ENCODE measurements around the gene EQTN.

Gene EQTN

GRCh38 chr9:27297050-27297449, at the start of gene EQTN:
TSS of gene EQTN (minus strand) at chr9:27297150. CDS start at chr9:27297055, 95 bp downstream.
- H3K36me3 Mint-ChIP-seq (ENCODE audit: low read depth) = no peaks in the 10 kb centered on the region
- H3K27ac Mint-ChIP-seq = no peak within 1 kb of the TSS
- no peaks in the 10 kb centered on the region for H3K4me1 Mint-ChIP-seq
- peaks cover 3% of the 10 kb centered on the region for H3K27me3 Mint-ChIP-seq
- DNase-seq (no peak), ATAC-seq (no peak)
- H3K9me3 Mint-ChIP-seq = no peaks in the 10 kb centered on the region
- H3K4me3 Mint-ChIP-seq = no peak within 1 kb of the TSS

GRCh38 chr9:27344776-27345175, 47.8 kb upstream of the EQTN start:
- no peak overlapping the region for H3K4me3 Mint-ChIP-seq
- no peaks in the 10 kb centered on the region for H3K36me3 Mint-ChIP-seq (ENCODE audit: low read depth)
- ATAC-seq (no peak), DNase-seq (no peak)
- H3K4me1 Mint-ChIP-seq = peaks cover 5% of the 10 kb centered on the region
- H3K27me3 Mint-ChIP-seq = no peaks in the 10 kb centered on the region
- H3K9me3 Mint-ChIP-seq = no peaks in the 10 kb centered on the region
- H3K27ac Mint-ChIP-seq = no peak overlapping the region

GRCh38 chr9:27341545-27342294, 44.8 kb upstream of the EQTN start:
- Mint-ChIP-seq H3K27ac (no peak overlapping the region), H3K4me1 (no peaks in the 10 kb centered on the region), H3K4me3 (no peak overlapping the region), H3K9me3 (no peaks in the 10 kb centered on the region), H3K27me3 (no peaks in the 10 kb centered on the region), H3K36me3 (ENCODE audit: low read depth) (no peaks in the 10 kb centered on the region)
- DNase-seq = no peak
- no peak for ATAC-seq

- Mint-ChIP-seq H3K4me1 (no peaks in the 10 kb centered on the region), H3K27me3 (no peaks in the 10 kb centered on the region), H3K4me3 (no peak overlapping the region), H3K27ac (no peak overlapping the region), H3K9me3 (no peaks in the 10 kb centered on the region), H3K36me3 (ENCODE audit: low read depth) (no peaks in the 10 kb centered on the region)
- ATAC-seq = no peak
- DNase-seq = no peak
Measured at GRCh38 chr9:27340961-27341511, 44.1 kb upstream of the EQTN start.

GRCh38 chr9:27340285-27340674, 43.3 kb upstream of the EQTN start:
- no peak overlapping the region for H3K4me3 Mint-ChIP-seq

GRCh38 chr9:27339661-27340284, 42.8 kb upstream of the EQTN start:
- no peaks in the 10 kb centered on the region for H3K27me3 Mint-ChIP-seq
- H3K4me3 Mint-ChIP-seq = no peak overlapping the region
- no peaks in the 10 kb centered on the region for H3K9me3 Mint-ChIP-seq
- no peaks in the 10 kb centered on the region for H3K4me1 Mint-ChIP-seq
- H3K27ac Mint-ChIP-seq = no peak overlapping the region
- ATAC-seq (no peak), DNase-seq (no peak)
- H3K36me3 Mint-ChIP-seq (ENCODE audit: low read depth) = no peaks in the 10 kb centered on the region

More at GRCh38 chr9:27340285-27340674, 43.3 kb upstream of the EQTN start:
- H3K4me1 Mint-ChIP-seq = no peaks in the 10 kb centered on the region
- no peaks in the 10 kb centered on the region for H3K27me3 Mint-ChIP-seq
- DNase-seq (no peak), ATAC-seq (no peak)
- H3K36me3 Mint-ChIP-seq (ENCODE audit: low read depth) = no peaks in the 10 kb centered on the region
- H3K27ac Mint-ChIP-seq = no peak overlapping the region
- H3K9me3 Mint-ChIP-seq = no peaks in the 10 kb centered on the region

GRCh38 chr9:27338527-27338903, 41.6 kb upstream of the EQTN start:
- no peaks in the 10 kb centered on the region for H3K9me3 Mint-ChIP-seq
- H3K36me3 Mint-ChIP-seq (ENCODE audit: low read depth) = no peaks in the 10 kb centered on the region
- H3K27me3 Mint-ChIP-seq = no peaks in the 10 kb centered on the region
- H3K4me1 Mint-ChIP-seq = no peaks in the 10 kb centered on the region
- no peak overlapping the region for H3K4me3 Mint-ChIP-seq
- no peak overlapping the region for H3K27ac Mint-ChIP-seq
- ATAC-seq = no peak
- DNase-seq = no peak

GRCh38 chr9:27337833-27338526, 41.0 kb upstream of the EQTN start:
- no peak overlapping the region for H3K4me3 Mint-ChIP-seq
- H3K27me3 Mint-ChIP-seq = no peaks in the 10 kb centered on the region
- no peaks in the 10 kb centered on the region for H3K4me1 Mint-ChIP-seq
- ATAC-seq (no peak), DNase-seq (no peak)
- H3K27ac Mint-ChIP-seq = no peak overlapping the region
- H3K9me3 Mint-ChIP-seq = no peaks in the 10 kb centered on the region
- H3K36me3 Mint-ChIP-seq (ENCODE audit: low read depth) = no peaks in the 10 kb centered on the region

GRCh38 chr9:27337236-27337635, 40.3 kb upstream of the EQTN start:
- no peaks in the 10 kb centered on the region for H3K36me3 Mint-ChIP-seq (ENCODE audit: low read depth)
- H3K4me1 Mint-ChIP-seq = no peaks in the 10 kb centered on the region
- ATAC-seq = no peak
- no peak for DNase-seq
- H3K4me3 Mint-ChIP-seq = no peak overlapping the region
- no peaks in the 10 kb centered on the region for H3K9me3 Mint-ChIP-seq
- H3K27me3 Mint-ChIP-seq = no peaks in the 10 kb centered on the region
- no peak overlapping the region for H3K27ac Mint-ChIP-seq

- no peak for DNase-seq
- H3K36me3 Mint-ChIP-seq (ENCODE audit: low read depth) = no peaks in the 10 kb centered on the region
- H3K27ac Mint-ChIP-seq = no peak overlapping the region
- no peak overlapping the region for H3K4me3 Mint-ChIP-seq
- no peaks in the 10 kb centered on the region for H3K27me3 Mint-ChIP-seq
- H3K9me3 Mint-ChIP-seq = no peaks in the 10 kb centered on the region
- no peak for ATAC-seq
- H3K4me1 Mint-ChIP-seq = no peaks in the 10 kb centered on the region
Measured at GRCh38 chr9:27336829-27337228, 39.9 kb upstream of the EQTN start.

GRCh38 chr9:27336126-27336525, 39.2 kb upstream of the EQTN start:
- Mint-ChIP-seq H3K27me3 (no peaks in the 10 kb centered on the region), H3K4me1 (no peaks in the 10 kb centered on the region), H3K4me3 (no peak overlapping the region), H3K36me3 (ENCODE audit: low read depth) (no peaks in the 10 kb centered on the region), H3K27ac (no peak overlapping the region), H3K9me3 (no peaks in the 10 kb centered on the region)
- DNase-seq (no peak), ATAC-seq (no peak)

- H3K27me3 Mint-ChIP-seq = no peaks in the 10 kb centered on the region
- H3K4me1 Mint-ChIP-seq = no peaks in the 10 kb centered on the region
- no peak for DNase-seq
- no peak overlapping the region for H3K4me3 Mint-ChIP-seq
- H3K27ac Mint-ChIP-seq = no peak overlapping the region
- H3K9me3 Mint-ChIP-seq = no peaks in the 10 kb centered on the region
- ATAC-seq = no peak
- H3K36me3 Mint-ChIP-seq (ENCODE audit: low read depth) = no peaks in the 10 kb centered on the region
Measured at GRCh38 chr9:27335075-27335474, 38.1 kb upstream of the EQTN start.

GRCh38 chr9:27333241-27334052, 36.5 kb upstream of the EQTN start:
- Mint-ChIP-seq H3K27ac (no peak overlapping the region), H3K4me1 (no peaks in the 10 kb centered on the region), H3K36me3 (ENCODE audit: low read depth) (no peaks in the 10 kb centered on the region), H3K4me3 (no peak overlapping the region), H3K9me3 (no peaks in the 10 kb centered on the region), H3K27me3 (no peaks in the 10 kb centered on the region)
- DNase-seq (peak; percentile 30), ATAC-seq (peak; percentile 40)

GRCh38 chr9:27331393-27331792, 34.4 kb upstream of the EQTN start:
- no peak overlapping the region for H3K27ac Mint-ChIP-seq
- H3K27me3 Mint-ChIP-seq = peaks cover 2% of the 10 kb centered on the region
- no peaks in the 10 kb centered on the region for H3K36me3 Mint-ChIP-seq (ENCODE audit: low read depth)
- H3K9me3 Mint-ChIP-seq = no peaks in the 10 kb centered on the region
- no peak overlapping the region for H3K4me3 Mint-ChIP-seq
- no peak for ATAC-seq
- no peaks in the 10 kb centered on the region for H3K4me1 Mint-ChIP-seq
- DNase-seq = no peak
